ENCODE measurements around the gene PRPF40A.
A peak's percentile ranks its signal among the peaks of the same experiment; 100 is the strongest.

Gene PRPF40A

DNA sequence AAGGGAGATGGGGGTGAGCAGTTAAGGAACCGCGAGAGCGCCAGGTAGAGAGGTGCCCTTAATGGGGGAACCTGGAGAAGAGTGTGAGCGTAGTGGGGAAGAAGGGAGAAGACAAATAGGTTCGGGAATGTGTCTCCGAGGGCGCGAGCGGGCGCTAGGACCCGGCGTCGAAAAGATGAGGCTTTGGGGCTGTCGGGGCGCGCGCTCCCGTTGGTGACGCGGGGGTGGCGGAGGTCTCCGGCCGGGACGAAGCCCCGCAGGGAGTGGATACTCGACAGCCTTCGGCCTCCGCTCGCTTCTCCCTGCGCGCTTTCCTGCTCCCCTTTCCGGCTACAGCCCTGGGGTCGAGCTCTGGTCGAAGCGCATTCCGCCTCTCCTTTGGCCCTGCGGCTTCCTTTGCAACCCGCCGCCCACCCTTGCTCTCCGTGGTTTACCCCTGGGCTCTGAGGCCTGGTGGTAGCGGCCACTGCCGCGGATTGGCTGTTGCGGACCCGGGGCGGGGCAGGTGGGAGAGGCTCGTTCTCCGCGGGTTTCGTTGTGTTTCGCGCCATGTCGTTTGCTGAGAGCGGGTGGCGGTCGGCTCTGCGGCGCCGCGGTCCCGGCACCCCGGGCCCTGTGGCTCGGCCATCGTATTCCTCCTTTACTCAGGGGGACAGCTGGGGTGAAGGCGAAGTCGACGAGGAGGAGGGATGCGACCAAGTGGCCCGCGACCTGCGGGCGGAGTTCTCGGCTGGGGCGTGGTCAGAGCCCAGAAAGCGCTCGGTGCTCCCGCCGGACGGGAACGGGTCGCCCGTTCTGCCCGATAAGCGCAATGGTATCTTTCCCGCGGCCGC is 1.0 kb upstream of the PRPF40A start, which contains the start of gene ARL6IP6:
TSS of gene ARL6IP6 (plus strand) at position 545 of the 833 bp plus-strand sequence. CDS start at position 550, 5 bp downstream.
- peak; percentile 85 for DNase-seq (ENCODE audit: low spot score)

DNA sequence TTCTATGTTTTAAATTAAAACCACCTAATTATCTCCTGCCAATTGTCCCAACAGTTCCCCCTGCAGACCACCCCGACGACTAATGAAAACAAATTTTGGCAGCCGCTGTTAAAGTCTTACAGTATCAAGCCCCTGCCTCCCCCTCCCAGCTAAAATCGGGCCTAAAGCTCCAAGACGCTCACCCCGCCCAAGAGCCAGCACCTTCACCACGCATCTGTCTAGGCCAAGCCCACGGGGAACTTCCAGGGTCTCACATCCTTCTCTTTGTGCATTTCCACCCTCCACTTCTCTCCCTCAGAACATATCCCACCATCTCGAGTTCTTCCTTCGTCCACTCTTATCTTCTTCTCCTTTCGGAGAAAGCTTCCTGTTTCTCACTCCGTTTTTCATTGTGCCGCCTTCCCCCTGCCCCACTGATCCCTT is 445 bp downstream of the PRPF40A start:
- peak; percentile 10 for DNase-seq (ENCODE audit: low spot score)

DNA sequence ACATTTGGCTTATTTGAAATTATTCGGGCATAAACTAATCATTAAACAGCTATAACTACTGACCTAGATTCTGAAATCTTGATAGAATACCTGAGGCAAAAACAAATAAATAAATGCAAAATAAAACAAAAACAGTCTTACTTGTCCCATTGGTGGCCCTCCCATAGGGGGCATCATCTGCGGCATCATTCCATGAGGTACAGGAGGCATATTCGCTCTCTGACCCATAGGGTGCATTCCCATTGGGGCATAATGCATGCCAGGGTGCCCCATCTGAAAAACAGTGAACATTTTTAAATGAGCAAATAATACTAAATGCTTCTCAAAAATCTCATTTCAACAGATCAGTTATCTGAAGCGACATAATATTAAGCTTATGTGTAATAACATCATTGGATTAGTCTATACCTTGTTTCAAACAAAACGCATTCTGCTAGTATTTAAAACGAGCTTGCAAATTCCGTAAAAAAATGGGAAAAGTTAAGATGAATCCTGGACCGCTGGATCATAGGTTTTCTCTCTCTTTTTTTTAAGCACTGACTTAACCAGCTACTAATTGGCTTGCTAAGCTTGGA is 1.3 kb downstream of the PRPF40A start:
- peak; percentile 59 for DNase-seq (ENCODE audit: low spot score)

DNA sequence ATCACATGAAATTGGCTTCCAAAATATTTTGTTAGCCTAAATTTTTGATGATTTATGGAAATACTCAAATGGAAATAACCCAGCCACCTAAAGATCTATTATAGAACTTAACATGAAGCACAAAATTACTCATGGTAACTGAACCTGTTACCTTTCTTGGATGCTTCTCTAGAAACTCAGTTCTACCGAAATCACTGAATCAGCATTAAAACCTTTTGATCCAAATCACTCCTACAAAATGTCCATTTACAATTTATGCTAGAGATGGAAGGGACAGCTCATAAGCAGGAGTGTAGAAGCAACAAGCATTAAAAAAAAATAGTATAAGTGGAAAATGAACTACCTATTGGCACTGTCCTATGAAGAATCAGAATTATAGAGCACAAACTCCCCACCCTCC is 2.1 kb downstream of the PRPF40A start:
- DNase-seq (ENCODE audit: low spot score), result no peak

DNA sequence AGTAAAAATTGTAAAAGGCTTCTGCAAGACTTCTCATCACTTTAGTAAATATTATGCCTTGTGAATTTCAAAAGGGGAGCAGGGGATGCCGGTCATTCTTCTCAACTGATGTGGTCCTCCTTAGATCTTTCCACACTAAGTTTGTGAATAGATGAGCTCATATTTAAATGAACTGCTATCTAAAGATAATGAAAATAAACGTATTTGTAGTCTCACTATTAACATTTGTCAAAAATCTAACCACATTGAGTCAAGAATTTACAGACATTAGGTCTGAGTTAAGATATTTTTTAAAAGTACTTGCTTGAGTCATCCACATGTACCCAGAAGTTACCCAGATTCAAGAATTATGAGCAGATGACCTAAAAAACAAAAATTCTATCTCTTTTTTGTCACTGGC is 6.5 kb downstream of the PRPF40A start:
- DNase-seq (ENCODE audit: low spot score), result no peak

DNA sequence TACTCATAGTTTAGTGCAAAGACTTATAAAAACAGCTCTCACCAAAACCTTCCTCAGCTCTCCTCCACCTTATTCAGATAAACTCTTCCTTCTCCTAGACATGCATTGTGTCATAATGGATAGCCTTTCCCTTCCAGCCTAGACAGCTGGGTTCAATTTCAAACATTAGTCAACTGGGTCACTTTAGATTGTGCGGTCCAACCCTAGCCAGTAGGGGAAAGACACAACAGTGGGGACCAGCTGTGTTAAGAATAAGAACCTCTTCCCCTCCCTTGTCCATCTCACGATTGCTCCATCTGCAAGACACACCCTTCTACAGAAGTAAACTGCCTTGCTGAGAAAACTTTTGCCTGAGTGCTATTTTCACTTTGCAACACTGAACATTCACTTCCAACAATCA is 8.5 kb downstream of the PRPF40A start:
- DNase-seq (ENCODE audit: low spot score), result no peak

DNA sequence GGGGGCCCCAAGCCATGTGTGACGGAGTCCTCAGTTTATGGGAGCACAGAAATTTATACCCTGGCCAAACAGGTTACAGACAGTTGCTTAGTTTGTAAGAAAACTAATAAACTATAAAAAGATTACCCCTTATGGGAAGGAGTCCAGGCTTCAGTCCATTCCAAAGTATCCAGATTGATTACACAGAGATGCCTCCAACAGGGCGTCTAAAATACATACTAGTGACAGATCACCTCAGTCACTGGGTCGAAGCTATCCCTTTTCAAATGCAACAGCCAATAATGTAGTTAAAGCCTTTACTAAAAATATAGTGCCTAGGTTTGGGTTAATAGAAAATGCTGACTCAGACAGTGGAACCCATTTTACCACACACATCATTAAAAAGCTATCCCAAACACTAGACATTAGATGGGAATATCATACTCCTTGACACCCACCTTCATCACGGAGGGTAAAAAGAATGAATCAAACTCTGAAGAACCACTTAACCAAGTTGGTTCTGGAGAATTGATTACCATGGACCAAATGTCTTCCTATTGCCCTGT is 10.7 kb downstream of the PRPF40A start:
- no peak for DNase-seq (ENCODE audit: low spot score)

DNA sequence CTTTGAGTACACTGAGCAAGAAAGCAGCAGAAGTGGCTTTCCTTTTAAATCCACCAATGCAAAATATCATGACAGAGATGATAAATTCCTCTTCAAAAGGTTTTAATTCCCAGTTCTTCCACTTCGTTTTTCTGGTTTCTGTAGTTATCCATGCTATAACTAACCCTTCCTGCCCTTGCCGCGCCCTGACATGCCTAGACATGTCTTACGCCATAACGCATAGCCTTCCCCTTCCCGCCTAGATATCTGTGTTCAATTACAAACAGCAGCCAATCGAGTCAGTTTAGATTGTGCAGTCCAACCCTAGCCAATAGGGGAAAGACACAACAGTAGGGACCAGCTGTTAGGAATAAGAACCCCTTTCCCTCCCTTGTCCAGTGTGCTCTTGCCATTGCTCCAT is 16.1 kb downstream of the PRPF40A start:
- no peak for DNase-seq (ENCODE audit: low spot score)

DNA sequence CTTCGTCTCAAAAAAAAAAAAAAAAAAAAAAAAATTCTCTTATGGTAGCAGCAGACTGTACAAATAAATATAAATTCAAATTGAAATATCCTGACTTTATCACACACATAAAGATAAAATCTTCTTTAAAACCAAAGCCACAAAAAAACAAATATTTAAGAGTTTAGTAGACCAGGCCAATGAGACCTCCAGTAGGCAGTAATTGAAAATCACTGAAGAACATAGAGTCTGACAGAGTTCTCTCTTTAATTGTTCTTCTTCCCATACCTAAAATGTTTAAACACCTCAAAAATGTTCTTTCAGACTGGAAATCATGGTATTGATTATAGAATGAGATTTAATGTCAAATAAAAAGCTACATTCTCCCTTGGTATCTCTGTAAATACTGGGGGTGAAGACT is 20.8 kb downstream of the PRPF40A start:
- DNase-seq (ENCODE audit: low spot score), result no peak

DNA sequence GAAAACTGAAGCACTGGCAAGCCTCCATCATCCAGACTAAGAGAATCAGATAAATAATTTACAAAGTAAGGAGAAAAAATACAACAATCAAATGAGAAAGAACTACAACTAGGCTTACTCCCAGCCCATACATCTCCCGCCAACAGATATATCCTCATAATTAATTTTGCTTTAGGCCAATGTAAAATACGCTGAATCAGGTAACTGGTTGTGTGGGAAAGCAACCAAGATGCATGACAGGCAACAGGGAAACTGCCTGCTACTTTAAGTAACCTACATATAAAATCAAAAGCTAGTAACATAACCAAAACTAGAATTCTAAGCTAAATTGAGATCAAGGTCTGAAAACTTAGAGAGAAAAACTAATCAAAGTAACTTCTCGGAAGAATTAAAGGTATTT is 21.5 kb downstream of the PRPF40A start:
- DNase-seq (ENCODE audit: low spot score), result no peak

DNA sequence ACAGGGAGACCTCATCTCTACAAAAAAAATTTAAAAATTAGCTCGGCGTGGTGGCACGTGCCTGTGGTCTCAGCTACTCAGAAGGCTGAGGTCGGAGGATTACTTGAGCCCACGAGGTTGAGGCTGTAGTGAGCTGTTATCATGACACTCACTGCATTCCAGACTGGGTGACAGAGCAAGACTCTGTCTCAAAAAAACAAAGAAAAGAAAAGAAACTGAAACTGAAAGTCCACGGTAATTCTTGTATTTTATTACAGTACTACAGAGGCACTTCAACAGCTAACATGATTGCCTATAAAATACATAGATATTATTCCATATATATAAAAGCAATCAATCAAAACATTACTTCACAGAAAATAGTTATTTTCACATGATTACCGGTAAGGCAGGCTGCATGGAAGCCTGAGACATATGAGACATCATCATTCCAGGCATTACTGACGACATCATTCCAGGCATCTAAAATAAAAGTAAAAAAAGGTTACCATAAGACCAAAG is 23.1 kb downstream of the PRPF40A start:
- DNase-seq (ENCODE audit: low spot score), result no peak

DNA sequence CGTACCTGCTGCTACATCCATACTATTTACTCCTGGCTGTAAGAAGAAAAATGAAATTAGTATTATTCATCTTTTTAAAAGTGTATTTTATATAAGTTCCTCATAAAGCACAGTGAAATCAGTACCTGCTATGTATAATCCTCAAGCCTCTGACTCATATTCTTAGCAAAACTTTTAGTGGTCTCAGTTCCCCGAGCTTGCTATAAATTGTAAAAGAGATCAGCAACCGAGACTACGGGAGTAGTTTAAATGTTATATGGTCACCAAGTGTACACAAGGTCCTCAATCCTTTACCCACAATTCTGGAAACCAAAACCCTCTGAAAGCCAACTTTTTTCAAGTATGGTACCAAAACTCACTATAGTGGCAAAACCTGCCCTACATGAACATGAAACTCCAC is 24.2 kb downstream of the PRPF40A start:
- no peak for DNase-seq (ENCODE audit: low spot score)

DNA sequence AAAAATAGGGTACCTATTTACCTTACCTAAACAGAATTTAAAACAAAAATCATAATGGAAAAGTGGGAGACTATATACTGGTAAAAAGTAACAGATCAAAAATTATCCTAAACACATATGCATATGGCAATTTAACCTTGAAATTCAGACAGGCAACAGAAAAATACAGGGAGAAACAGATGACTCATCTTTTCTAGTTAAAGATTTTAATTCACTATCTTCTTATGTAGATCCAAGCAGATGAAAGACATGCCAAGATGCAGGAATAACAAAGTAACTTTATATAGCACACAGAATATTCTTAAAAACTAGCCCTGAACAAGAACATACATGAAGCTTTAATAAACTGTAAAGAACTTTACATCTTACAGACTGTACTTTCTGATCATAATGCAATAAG is 30.9 kb downstream of the PRPF40A start:
- DNase-seq (ENCODE audit: low spot score), result no peak

DNA sequence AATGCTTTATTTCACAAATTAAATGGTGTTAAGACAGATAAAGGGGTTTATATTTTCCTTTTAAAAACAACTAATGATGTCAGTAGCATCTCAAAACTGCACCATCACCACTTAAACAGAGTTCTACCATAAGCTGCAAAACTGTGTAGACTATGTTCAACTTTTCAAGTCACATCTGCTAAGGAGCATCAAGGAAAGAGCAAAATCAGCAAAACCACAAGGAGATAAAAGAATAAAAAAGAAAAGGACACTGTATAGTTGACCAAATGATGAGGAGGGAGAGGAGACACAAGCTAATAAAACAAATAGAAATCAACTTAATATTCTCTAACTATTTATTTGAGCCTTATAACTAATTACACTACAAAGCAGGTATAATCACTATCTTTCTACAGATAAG is 33.9 kb downstream of the PRPF40A start:
- no peak for DNase-seq (ENCODE audit: low spot score)

DNA sequence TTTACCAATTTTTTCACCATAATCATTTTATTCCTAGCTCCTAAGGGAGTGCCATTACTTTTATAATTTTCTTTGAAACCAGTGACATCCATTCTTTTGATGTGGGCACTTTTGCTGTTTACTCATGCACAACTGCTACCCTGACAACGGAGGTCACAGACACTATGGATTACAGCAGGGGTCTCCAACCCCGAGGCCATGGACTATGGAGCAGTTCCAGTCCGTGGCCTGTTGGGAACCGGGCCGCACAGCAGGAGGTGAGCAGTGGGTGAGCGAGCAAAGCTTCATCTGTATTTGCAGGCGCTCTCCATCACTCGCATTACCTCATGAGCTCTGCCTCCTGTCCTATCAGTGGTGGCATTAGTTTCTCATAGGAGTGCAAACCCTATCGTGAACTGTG is 34.6 kb downstream of the PRPF40A start:
- no peak for DNase-seq (ENCODE audit: low spot score)

DNA sequence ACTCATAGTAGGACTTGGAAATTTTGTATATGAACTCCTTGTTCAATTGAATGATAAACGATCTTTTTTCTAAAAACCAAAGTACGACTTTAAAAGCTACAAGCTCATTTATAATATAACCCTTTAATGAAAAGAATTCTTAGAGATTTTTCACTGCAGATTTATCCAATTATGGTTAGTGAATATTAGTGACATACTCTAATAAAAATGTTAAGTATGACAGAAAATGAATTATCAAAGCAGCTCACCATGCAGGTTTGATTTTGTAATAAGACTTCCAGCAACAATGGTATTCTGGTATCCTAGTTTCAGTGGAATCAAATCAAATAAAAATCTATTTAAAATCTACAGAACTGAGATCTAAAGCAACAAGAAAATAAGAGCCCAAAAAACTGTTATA is 38.5 kb downstream of the PRPF40A start:
- no peak for DNase-seq (ENCODE audit: low spot score)

DNA sequence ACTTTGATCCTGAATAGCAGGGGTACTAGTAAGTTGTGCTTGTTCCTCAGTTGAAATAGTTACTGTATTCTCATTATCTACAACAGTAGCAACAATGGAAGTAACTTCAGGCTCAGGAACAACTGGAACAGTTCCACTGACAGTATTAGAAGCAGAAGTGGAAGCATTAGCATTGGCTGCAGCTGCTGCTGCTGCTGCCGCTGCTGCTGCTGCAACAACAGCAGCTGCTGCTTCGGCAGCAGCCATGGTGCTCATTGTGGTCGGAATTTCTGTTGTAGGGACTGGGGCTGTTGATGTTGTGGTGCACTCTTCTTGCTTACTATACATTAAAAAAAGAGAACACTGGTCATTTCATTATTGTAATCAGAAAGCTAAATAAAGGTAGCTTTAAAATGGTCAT is 40.8 kb downstream of the PRPF40A start:
- no peak for DNase-seq (ENCODE audit: low spot score)

DNA sequence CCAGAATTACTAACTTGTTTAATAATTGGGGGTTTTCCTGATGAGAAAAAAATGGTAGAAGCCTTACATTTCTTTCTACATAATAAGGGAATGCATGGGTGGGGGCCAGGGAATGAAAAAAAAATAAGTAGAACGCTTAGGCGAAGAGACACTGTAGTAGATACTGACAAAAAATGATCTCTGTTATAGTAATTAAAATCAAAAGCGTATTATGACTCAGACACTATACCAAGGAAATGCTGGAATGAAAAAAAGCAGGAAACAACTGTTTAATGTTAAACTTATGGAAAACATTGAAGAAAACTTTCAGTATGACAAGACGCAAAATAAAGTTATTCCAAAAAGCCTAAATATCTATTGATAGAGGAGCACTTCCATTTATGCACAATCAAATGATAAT is 42.9 kb downstream of the PRPF40A start:
- DNase-seq (ENCODE audit: low spot score), result no peak

DNA sequence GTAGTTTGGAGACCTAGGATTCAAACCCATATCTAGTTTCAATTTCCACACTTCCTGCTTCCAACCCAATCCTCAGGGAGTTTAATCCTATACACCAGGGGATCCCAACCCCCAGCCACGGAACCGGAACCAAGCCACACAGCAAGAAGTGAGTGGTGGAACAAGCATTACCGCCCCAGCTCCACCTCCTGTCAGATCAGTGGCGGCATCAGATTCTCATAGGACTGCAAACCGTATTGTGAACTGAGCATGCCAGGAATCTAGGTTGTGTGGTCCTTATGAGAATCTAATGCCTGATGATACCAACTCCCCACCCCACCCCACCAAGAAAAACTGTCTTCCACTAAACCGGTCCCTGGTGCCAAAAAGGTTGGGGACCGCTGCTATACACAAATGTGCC is 52.5 kb downstream of the PRPF40A start:
- no peak for DNase-seq (ENCODE audit: low spot score)

DNA sequence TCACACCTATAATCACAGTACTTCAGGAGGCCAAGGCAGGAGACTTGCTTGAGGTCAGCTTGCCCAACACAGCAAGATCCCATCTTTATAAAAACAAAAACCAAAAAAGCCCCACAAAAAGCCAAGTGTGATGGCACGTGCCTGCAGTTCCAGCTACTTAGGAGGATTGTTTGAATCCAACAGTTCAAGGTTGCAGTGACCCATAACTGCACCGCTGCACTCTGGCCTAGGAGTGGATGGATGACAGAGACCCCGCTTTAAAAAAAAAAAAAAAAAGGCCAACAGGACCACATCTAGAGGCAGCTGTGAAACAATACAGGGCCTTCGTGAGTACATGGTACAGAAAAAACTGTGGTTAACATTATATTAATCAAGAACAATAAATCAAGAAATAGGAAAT is 56.2 kb downstream of the PRPF40A start:
- DNase-seq (ENCODE audit: low spot score), result no peak

DNA sequence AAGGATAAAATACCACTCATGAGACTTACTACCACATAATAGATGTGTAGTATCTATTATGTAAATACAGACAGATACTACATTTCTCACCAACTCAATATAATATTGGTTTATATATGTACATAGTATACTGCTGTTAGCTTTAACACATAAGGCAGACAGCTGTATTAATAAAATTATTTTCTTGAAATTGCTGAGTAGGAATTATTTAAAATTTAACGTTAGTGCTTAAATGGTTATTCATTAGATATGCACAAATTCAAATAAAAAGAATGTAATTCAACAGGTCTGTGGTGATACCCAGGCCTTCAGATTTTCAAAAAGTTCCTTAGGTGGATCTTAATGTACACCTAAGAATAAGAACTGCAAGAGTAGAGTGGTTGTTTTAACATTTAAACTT is 59.0 kb downstream of the PRPF40A start:
- no peak for DNase-seq (ENCODE audit: low spot score)

DNA sequence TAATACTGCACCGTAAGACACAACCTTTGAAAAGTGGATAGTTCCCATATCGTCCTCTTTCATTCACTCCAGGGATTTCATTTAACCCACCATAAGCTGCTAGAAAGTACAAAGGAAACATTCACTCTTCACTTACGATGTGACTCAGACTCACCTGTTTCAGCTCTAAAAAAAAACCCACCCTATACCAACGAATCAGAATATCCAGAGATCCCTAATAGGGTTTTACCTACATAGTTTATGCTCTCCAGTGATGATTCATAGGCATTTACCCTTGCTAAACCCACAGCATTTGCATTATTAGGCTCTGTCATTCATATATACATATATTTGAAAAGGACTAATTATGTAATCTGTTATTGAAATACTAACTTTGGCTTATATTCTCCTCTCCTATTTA is 60.2 kb downstream of the PRPF40A start:
- DNase-seq (ENCODE audit: low spot score), result no peak

DNA sequence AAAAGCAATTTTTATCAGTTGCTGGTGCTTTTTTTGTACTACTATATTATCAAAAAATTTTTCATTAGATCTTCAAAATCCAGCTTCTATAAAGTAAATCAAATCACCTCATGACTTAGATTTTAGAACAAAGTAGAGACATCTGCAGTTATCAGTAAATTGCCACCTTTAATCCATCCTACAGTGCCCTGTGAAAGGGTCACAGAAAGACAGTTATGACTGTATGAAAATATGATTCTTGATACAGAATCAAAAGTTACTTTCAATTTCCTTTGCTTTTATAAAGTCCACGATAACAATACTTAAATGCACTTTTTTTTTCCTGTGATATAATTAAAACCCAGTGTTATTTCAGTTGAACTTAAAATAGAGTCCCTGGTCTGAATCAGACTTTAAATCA is 61.4 kb downstream of the PRPF40A start:
- no peak for DNase-seq (ENCODE audit: low spot score)
